ENCODE data around the gene NOS3. TPM values are rescaled to one million over a fixed set of nuclear protein-coding genes. Genes with fewer than 3 reads are reported as not detected.

The NOS3 gene
- total RNA-seq, 4 donors from 2014 or later: 5.2 to 8.1 (median 6.3) TPM

DNA sequence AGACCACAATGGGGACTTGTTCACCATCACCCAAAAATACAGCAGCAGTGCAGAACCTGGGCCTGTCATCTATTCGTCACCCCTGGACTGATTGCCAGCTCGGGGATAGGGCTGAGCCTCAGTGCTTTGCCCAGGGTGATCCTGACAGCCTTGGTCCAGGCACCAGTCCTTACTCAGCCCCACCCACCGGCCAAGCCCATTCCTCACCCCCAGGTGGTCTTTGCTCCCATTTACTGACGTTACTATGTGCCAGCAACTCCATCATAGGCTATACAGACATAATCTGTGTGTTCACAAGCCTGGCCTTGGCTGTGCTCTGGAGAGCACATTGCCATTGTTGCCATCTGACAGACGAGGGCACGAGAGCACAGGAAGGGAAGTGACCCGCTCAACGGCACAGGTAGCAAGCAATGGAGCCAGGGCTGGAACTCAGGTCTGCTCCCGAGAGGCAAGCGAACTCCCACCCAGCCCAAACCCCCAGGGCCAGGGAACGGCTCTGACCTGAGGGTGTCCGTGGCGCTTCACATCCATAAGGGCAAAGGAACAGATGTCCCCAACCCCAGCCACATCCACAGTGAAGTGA, 26.6 kb downstream of the NOS3 start:
- WGBS, 2 donors: 51% methylated on average over 5 to 13 of the region's 13 CpGs
- no peak overlapping the region for H3K4me3 ChIP-seq (replicated peaks in 1 of 3)
- intact Hi-C loops (cut with DNase I): no loop called here
- no peak for DNase-seq
- H3K27me3 ChIP-seq: peaks cover 4% of the 10 kb centered on the region
- TF ChIP-seq, protein P1, sequence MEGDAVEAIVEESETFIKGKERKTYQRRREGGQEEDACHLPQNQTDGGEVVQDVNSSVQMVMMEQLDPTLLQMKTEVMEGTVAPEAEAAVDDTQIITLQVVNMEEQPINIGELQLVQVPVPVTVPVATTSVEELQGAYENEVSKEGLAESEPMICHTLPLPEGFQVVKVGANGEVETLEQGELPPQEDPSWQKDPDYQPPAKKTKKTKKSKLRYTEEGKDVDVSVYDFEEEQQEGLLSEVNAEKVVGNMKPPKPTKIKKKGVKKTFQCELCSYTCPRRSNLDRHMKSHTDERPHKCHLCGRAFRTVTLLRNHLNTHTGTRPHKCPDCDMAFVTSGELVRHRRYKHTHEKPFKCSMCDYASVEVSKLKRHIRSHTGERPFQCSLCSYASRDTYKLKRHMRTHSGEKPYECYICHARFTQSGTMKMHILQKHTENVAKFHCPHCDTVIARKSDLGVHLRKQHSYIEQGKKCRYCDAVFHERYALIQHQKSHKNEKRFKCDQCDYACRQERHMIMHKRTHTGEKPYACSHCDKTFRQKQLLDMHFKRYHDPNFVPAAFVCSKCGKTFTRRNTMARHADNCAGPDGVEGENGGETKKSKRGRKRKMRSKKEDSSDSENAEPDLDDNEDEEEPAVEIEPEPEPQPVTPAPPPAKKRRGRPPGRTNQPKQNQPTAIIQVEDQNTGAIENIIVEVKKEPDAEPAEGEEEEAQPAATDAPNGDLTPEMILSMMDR (IDR thresholded peaks at IDR 0.05): no peak
- TF ChIP-seq POLR2A (IDR thresholded peaks at IDR 0.05): no peak
- no peaks in the 10 kb centered on the region for H3K9me3 ChIP-seq
- no peaks in the 10 kb centered on the region for H3K36me3 ChIP-seq
- H3K27ac ChIP-seq: no peak overlapping the region
- H3K4me1 ChIP-seq: peaks cover 7 to 26% of the 10 kb centered on the region in 2 donors

DNA sequence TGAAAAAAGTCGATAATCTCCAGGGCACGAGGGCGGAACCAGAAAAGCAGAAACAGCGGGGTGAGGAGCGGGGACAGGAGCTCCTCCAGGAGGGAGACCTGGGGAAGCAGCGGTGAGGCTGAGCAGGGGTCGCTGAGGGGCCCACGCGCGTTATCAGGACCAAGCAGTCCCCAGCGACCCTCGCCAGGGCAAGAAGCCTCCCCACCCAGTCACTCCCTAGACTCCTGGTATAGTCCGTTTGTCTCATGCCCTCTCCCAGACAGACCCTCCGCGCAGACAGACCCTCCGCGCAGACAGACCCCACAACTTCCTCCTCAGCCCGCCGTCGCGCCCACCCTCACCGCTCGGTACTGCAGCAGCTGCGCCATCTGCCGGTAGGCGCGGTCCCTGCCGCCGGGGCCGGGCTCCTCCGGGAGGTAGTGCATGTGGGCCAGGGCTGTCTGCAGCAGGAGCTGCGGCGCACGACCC, 27.2 kb downstream of the NOS3 start:
- 6 to 10% methylated on average over 17 to 34 of the region's 34 CpGs for WGBS, 2 donors
- Histone ChIP-seq H3K4me3 (replicated peaks in 1 of 3) (no peak overlapping the region), H3K27ac (no peak overlapping the region), H3K27me3 (peaks cover 4% of the 10 kb centered on the region), H3K4me1 (peaks cover 7 to 26% of the 10 kb centered on the region in 2 donors), H3K9me3 (no peaks in the 10 kb centered on the region), H3K36me3 (no peaks in the 10 kb centered on the region)
- intact Hi-C loops (cut with DNase I): no loop called here
- TF ChIP-seq, protein P1 (IDR thresholded peaks at IDR 0.05): peak; percentile 61 to 90 (median 70)
- no peak for TF ChIP-seq POLR2A (IDR thresholded peaks at IDR 0.05)
- DNase-seq: peak; percentile 49 to 50

DNA sequence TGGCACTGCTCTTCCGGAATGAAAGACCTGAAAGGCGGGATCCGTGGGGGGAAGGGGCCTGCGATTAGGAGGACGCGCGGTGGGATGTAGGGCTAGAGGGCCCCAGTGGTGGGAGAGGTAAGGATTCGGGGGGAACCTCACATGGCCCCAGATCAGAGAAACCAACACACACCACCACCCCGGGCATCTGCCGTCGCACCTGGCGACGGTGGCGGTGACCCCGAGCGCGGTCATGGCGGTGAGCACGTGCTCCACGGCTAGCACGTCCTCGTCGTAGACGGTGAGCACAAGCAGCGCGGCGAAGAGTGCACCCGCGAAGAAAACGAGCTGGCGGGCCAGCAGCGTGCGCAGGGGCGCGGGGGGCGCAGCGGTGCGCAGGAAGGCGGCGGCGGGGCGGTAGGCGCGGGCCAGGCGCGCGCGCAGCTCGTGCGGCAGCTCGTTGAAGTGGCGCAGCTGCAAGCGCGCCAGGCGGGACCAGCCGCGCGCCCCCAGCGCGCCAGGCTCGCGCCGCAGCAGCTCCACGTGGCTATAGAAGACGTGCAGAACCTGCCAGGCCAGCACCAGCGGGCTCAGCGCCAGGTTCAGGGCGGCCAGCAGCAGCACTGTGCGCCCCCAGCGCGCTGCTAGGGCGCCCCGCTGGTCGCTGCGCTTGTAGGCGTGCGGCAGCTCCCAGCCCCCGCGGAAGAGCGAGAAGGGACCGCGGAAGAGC, 27.8 kb downstream of the NOS3 start:
- H3K4me1 ChIP-seq: peaks cover 4 to 21% of the 10 kb centered on the region in 2 donors
- intact Hi-C loops (cut with DNase I): no loop called here
- DNase-seq: peak; percentile 40 to 56
- H3K27me3 ChIP-seq: peaks cover under 1% of the 10 kb centered on the region
- no peak for TF ChIP-seq POLR2A (IDR thresholded peaks at IDR 0.05)
- TF ChIP-seq, protein P1 (IDR thresholded peaks at IDR 0.05): peak in 1 of 6 experiments; percentile 4
- H3K4me3 ChIP-seq (replicated peaks in 1 of 3): no peak overlapping the region
- no peaks in the 10 kb centered on the region for H3K36me3 ChIP-seq
- no peak overlapping the region for H3K27ac ChIP-seq
- 3% methylated on average over 39 of the region's 82 CpGs; no CpG with 5 or more reads in 1 of the 2 donors for WGBS, 2 donors
- no peaks in the 10 kb centered on the region for H3K9me3 ChIP-seq

DNA sequence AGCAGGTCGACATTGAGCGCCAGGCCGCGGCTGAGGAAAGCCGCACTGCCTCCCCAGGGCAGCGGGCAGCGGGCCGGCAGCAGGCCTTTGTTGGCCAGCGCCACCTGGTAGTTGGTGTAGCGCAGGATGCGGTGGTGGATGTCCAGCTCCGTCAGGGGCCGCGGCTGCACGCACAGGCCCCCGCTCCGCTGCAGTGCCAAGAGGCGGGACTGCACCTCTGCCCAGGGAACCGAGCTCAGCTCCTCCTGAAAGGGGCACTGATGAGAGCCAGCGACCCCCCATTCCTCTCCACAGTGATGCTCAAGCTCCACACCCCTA, 28.3 kb downstream of the NOS3 start:
- intact Hi-C loops (cut with DNase I): no loop called here
- 8 to 38% methylated on average over 3 to 4 of the region's 20 CpGs for WGBS, 2 donors
- Histone ChIP-seq H3K4me1 (peaks cover 0 to 16% of the 10 kb centered on the region in 2 donors), H3K27ac (no peak overlapping the region), H3K4me3 (replicated peaks in 1 of 3) (no peak overlapping the region), H3K9me3 (no peaks in the 10 kb centered on the region), H3K27me3 (no peaks in the 10 kb centered on the region), H3K36me3 (no peaks in the 10 kb centered on the region)
- no peak for DNase-seq
- TF ChIP-seq, protein P1 (IDR thresholded peaks at IDR 0.05): no peak
- no peak for TF ChIP-seq POLR2A (IDR thresholded peaks at IDR 0.05)

DNA sequence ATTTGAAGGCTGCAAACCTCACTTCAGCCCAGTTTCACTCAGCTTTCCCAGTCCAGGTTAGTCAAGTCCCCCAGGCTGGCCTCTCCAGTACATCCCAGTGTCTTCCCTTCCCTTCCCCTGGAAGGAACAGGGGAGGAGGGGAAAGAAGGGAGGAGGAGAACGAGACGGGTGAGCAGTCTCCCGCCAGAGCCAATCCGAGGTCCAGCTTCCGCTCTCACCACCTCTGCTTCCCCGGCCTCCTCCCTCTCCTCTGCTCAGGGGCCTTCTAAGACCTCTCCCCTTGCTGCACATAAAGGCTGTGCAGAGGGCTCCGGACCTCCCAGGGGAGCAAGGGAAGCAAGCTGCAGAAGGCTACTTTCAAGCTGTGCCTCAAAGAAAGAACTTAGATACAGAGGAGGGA, 29.4 kb downstream of the NOS3 start:
- intact Hi-C loops (cut with DNase I): no loop called here
- no peak for TF ChIP-seq POLR2A (IDR thresholded peaks at IDR 0.05)
- TF ChIP-seq, protein P1 (IDR thresholded peaks at IDR 0.05): no peak
- WGBS, 2 donors: 38 to 51% methylated on average over 7 of the region's 7 CpGs
- no peaks in the 10 kb centered on the region for H3K36me3 ChIP-seq
- H3K27ac ChIP-seq: no peak overlapping the region
- H3K27me3 ChIP-seq: no peaks in the 10 kb centered on the region
- peaks cover 0 to 16% of the 10 kb centered on the region in 2 donors for H3K4me1 ChIP-seq
- H3K9me3 ChIP-seq: no peaks in the 10 kb centered on the region
- no peak overlapping the region for H3K4me3 ChIP-seq (replicated peaks in 1 of 3)
- no peak for DNase-seq

Data from thyroid gland (tissue), 4 donors.